HG03175 (cell line): Measurements from ENCODE around the gene TMEM171.

Experiments
- ATAC-seq: cut with Tn5 transposase; IDR thresholded peaks from one replicate; pipeline ENCODE4 v1.9.1; 2021; ENCODE audit warnings: mild to moderate bottlenecking, moderate library complexity; ENCODE audit not compliant: unreplicated experiment

The TMEM171 gene

DNA sequence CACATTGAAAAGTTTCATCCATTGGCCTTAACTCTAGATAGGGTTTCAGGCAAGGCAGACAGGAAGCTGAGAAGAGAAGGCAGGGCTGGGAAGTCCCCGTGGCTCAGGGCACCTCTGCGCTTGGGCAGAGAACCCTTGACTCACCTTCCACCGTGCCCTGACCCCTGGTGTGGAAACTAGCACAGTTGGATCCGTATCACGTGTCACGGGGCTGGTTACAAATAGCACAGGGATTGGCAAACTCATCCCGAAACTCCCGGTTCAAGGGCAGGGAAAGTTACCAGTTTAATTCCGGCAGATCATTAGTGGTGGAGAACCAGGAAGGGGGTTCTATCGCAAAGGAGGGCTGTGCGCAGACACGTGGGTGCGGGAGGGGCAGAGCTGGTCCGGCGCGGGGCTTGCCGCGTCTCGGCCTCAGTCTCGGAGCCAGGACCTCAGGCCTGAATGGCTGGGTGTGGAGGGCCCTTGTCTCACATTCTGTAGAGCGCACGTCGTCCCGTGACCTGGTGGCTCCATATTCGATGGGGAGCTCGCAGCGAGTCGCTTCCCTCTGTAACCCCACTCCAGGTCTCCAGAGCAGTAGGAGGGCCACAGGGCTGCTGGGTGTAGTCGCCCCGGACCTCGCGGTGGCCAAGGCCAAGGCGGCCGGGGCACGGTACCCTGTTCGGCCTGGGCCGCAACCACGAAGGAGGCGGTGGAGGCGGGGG, 771 bp upstream of the TMEM171 start:
- ATAC-seq: no peak

- ATAC-seq: no peak
Measured at GRCh38 chr5:73121119-73121463, 716 bp downstream of the TMEM171 start.

DNA sequence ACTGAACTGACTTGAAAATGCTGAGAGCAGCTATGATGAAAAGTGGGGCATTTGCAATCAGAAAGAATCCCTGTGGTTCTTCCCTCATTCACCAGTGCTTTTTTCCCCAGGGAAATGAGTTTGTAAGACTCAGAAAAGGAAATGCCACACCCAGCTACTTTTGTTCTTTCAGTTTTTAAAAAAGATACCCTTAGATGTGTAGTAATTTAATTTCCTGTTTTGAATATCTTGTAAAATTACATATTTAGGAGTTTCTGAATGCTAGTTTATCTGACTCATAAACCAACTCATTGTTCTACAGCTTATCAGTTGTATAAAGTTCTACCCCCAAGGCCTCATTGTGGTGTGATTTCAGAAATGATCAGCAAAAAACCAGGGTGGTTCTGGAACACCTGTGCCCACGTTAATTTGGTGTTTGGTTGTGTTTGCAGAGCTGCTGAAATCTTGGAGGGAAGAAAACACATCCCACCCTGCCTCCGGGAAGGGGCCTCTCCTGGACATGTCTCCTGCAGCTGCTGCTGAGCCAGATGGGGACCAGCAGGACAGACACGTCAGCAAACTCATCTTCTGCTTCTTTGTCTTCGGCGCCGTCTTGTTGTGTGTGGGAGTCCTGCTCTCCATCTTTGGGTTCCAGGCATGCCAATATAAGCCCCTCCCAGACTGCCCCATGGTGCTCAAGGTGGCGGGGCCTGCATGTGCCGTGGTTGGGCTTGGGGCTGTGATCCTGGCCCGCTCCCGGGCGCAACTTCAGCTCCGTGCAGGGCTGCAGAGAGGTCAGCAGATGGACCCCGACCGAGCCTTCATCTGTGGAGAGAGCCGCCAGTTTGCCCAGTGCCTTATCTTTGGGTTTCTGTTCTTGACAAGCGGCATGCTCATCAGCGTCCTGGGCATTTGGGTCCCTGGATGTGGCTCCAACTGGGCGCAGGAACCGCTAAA, 2.8 kb downstream of the TMEM171 start:
- ATAC-seq: no peak

DNA sequence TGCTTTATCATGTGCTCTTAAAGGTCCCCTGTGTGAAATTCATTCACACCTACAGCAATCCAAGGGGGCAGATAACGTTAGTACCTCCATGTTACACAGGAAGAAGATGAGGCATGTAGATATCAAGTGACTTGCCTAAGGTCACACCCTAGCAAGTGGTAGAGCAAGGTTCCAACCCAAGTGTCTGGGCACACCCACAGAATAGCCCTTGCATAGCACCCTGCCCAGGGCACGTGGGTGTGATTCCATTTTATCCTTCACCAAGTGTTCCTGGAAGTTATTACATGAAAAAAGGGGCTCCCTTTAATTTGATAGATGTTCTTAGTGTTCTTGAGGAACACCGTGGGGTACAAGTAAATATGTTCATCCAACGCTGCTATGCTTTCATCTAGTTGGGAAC, 4.9 kb downstream of the TMEM171 start:
- ATAC-seq: no peak

- no peak for ATAC-seq
Measured at GRCh38 chr5:73126381-73126780, 6.0 kb downstream of the TMEM171 start.

DNA sequence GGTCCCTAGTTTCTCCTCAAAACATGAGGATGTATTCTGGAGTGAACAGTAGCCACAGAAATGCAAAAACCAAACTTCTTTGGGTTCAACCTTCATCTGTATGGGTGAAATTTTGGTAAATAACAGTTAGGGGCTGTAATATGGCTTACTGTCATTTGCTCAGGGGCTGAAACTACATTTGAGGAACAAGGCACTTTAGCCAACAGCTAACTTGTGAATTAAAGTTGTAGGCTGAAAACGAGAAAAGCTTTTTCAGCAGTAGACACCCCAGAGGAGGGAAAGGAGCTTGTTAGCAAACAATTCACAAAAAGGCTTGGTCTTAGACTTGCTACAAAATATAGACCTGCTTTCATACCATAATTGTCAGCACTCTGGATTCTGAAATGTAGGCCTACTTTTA, 6.6 kb downstream of the TMEM171 start:
- no peak for ATAC-seq

- ATAC-seq: no peak
Measured at GRCh38 chr5:73129143-73129542, 8.8 kb downstream of the TMEM171 start.

DNA sequence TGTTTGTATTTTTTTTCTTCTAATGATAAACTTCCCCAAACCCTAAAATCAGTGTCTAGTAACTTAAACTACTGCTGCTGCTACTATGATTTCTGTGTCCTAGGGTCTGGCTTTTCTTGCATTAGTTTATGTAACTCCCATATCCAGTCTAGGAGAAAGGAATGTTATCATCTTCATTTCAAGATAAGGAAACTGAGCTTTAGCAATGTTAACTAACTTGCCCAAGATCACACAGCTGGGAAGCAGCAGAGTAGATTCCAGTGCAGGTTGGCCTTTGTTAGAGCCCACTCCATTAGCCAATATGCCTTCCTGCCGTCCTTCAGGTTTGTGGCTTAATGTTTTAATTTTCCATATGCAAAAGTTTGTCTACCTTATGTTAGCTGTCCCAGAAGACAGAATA, 10.4 kb downstream of the TMEM171 start:
- ATAC-seq: no peak

DNA sequence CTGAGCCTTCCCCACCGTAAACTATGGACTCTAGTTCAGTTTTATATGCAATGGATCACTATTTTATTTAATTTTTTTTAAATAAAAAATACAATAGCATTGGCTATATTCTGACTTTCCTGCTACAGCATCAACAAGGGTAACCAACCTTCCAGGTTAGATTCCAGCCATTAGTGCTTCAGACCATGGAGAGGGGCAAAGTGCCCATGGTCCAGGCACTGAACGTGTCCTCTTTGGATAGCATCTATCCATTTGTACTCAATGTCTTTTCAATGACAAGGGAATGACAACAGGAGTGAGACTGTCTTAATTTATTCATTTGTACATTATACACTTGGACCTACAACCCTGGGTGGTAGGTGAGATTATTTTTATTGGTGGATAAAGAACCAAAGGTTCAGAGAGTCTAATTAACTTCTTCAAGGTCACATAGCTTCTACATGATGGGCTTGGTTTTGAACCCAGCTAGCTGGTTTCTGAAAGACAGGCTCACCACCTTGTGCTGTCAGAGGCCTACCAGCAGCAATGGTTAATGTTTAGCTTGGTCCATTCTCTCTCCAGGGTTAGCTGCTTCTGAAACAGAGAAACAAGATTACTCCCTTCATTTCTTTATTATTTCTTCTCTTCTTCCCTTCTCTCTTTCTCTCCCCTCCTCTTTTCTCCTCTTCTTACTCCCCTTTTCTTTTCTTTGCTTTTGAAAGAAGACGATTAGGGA, 11.5 kb downstream of the TMEM171 start:
- ATAC-seq: no peak

- ATAC-seq: no peak
Measured at GRCh38 chr5:73132759-73133158, 12.4 kb downstream of the TMEM171 start.

- ATAC-seq: no peak
Measured at GRCh38 chr5:73135021-73135420, 14.6 kb downstream of the TMEM171 start.

DNA sequence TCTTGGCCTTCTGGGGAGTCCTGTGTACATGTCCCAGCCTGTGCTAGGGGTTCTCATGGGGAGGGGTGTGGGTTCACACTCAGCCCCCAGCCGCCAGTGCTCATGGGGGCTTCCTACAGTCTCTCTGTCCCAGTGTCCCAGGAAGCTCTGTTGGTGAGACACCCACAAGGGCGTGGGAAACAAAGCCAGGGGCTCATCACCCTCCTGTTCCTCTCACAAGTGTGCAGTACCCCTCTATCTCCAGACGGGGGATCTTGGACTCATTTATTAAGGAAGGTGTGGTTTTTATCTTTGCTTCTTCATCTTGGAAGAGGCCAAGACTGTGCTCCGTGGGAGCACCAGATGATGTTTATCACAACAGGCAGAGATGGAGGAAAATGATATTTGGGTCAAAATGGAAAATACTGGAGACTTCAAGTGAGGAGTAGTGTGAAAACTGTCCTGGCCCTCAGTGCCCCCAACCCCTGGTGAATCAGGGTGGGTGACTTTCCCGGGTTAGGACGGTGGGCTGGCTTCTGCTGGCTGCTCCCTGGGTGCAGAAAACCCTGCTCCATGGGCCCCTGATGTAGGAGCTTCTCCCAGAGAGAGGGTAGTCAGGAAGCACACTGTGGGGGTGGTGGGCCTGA, 15.2 kb downstream of the TMEM171 start:
- no peak for ATAC-seq

GRCh38 chr5:73136055-73136562, 15.7 kb downstream of the TMEM171 start:
- no peak for ATAC-seq

DNA sequence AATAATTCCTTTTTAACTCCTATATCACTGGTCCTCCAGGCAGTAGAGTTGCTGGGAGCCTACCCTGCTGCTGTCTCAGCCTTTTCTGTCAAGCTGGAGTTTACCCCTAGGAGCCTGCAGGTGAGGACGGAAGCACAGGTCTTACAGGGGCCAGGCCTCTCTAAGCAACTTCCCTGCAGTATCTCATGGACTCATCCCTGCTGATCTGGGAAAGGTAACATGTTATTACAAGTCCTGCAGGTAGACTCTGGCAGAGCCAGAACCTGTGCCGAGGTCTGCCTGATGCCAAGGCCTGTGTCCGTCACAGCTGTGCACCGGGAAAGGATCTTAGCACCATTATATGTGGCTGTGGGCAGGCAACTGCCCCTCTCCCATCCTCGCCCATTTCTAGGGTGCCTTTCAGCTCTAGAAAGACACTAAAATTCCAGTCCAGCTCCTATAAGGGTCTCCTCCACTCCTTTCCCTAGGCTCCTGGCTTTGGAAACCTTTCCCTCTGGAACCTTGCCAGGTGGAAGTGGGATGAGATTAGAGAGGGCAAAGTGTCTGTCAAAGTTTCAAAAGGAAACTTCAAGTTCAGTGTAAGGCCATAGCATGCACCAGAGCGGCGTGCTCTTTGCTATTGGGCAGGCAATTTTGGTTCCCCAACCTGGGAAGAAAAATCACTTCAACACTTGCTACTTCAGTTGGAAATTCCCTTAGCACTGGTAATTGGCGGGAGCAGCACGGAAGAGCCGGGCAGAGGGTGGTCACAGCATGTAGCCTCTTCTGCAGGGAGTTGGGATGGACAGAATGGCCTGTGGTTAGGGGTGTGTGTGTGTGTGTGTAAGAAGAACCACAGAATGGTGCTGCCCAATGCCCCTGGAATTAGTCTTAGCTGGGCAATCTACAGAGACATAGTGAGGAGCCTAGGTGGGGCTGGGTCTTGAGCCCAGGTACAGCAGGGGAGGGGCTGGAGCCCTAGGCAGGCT, 17.5 kb downstream of the TMEM171 start:
- no peak for ATAC-seq

GRCh38 chr5:73139485-73139884, 19.1 kb downstream of the TMEM171 start:
- ATAC-seq: no peak

GRCh38 chr5:73140801-73141200, 20.4 kb downstream of the TMEM171 start:
- no peak for ATAC-seq

DNA sequence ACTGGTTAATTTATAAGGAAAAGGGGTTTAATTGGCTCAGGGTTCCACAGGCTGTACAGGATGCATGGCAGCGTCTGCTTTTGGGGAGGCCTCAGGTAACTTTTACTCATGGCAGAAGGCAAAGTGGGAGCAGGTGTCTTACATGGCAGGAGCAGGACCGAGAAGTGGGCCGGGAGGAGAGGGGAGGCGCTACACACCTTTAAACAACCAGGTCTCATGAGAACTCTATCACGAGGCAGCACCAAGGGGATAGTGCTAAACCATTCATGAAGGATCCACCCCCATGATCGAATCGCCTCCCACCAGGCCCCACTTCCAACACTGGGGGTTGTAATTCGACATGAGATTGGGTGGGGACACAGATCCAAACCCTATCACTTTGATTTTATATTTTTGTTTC, 21.7 kb downstream of the TMEM171 start:
- no peak for ATAC-seq

DNA sequence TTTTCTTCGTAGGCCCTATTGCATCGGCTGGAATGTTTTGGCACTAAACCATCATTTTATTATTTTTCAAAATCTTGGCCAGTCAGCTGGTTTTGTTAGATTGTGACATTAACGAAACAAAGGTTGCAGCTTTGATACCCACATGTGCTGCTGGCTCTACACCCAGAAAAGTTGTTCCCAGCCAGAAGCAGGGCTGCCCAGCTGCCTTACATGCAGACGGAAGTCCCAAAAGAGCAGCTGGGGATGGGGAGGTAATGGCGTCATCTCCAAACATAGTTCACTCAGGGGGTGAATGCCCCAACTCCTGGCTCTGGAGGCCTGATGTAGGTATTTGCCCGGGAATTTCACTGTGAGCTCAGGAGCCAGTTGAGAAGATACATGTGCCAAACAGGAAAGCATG, 23.3 kb downstream of the TMEM171 start:
- no peak for ATAC-seq

DNA sequence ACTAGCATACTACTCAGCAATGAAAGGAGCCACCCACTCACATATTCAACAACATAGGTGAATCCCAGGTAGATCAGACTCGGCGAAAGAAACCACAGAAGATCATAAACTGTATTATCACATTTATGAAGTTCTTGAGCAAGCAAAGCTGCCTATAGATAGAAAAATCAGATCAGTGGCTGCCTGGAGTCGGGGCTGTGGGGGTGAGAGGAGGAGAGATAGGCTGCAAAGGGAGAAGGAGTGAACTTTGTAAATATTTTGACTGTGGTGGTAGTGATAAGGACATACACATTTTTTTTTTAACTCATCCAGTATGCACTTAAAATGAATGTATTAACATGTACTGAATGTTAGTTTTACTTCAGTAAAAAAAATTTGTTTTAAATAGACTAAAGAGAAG, 29.2 kb downstream of the TMEM171 start:
- no peak for ATAC-seq

DNA sequence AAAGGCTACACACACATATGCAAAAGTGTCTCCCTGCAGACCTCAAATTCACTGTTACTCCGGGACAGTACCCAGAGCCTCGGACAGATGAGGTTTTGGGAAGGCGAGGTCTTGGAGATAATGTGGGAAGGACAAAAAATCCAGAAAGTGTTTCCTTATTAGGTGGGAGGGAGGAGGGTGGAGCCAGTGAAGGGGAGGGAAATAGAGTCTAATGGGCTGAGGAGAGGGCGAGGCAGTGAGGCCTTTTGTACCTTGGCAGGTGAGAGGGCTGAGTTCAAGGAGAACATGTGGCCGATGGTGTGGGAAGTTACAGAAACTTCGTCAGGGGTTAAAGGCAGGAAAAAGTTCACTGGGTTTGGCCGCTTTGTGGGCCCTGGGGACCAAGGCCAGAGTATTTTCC, 30.5 kb downstream of the TMEM171 start:
- ATAC-seq: no peak
